Skeletal muscle tissue (tissue), 4 donors: ENCODE results near the gene CFAP410. TPM values are rescaled to one million over a fixed set of nuclear protein-coding genes. Genes with fewer than 3 reads are reported as not detected.
A peak's percentile ranks its signal among the peaks of the same experiment; 100 is the strongest.

ENCODE experiments used
- H3K27ac ChIP-seq: one replicate; pipeline ENCODE4 v1.7.0; 2013; ENCODE audit warnings: mild to moderate bottlenecking, low read depth, low read length, inconsistent platforms
- H3K27me3 ChIP-seq, 3 donors: one replicate each; pipeline ENCODE4 v1.7.0; 2013; ENCODE audit warnings: low read length in 3 of 3; ENCODE audit not compliant: control insufficient read depth in 3 of 3, insufficient read depth in 3 of 3
- H3K36me3 ChIP-seq, 3 donors: one replicate each; pipeline ENCODE4 v1.7.0; 2013; ENCODE audit warnings: low read length in 3 of 3; ENCODE audit not compliant: control insufficient read depth in 3 of 3, insufficient read depth in 3 of 3
- H3K4me1 ChIP-seq, 3 donors: one replicate each; pipeline ENCODE4 v1.7.0; 2013; ENCODE audit warnings: low read length in 3 of 3, mild to moderate bottlenecking in 3 of 3; ENCODE audit not compliant: control insufficient read depth in 3 of 3, insufficient read depth in 3 of 3
- H3K4me3 ChIP-seq, 3 donors: one replicate each; pipeline ENCODE4 v1.7.0; 2013; ENCODE audit warnings: low read length in 3 of 3
- H3K9ac ChIP-seq, 3 donors: one replicate each; pipeline ENCODE4 v1.7.0; 2013; ENCODE audit warnings: low read length in 3 of 3, mild to moderate bottlenecking in 3 of 3, moderate library complexity in 2 of 3, low read depth in 1 of 3
- H3K9me3 ChIP-seq, 3 donors: one replicate each; pipeline ENCODE4 v1.7.0; 2013; ENCODE audit warnings: low read length in 3 of 3; ENCODE audit not compliant: control insufficient read depth in 3 of 3
- total RNA-seq: library from RNA; depleted of rRNA; stranded (reverse); fragments of >200 nt; gene quantifications from one replicate; pipeline ENCODE4 v1.2.3, GENCODE V29; 2014
- donor health status: Osteomylitis.

CFAP410 gene
- total RNA-seq, 1 donor from 2014 or later = 11.0 TPM

- Histone ChIP-seq H3K27me3 (peaks cover 9 to 22% (median 18%) of the 10 kb centered on the region in 3 donors), H3K4me1 (no peaks in the 10 kb centered on the region), H3K27ac (no peak overlapping the region), H3K4me3 (no peak overlapping the region), H3K9me3 (peaks cover 0 to 2% (median 0%) of the 10 kb centered on the region in 3 donors), H3K9ac (no peak overlapping the region), H3K36me3 (no peaks in the 10 kb centered on the region)
Measured at GRCh38 chr21:44360159-44360558, 21.0 kb upstream of the CFAP410 start.

- no peak overlapping the region for H3K9ac ChIP-seq
- H3K4me1 ChIP-seq = peaks cover 0 to 5% (median 3%) of the 10 kb centered on the region in 3 donors
- peaks cover 0 to 2% (median 0%) of the 10 kb centered on the region in 3 donors for H3K9me3 ChIP-seq
- no peak overlapping the region for H3K27ac ChIP-seq
- H3K4me3 ChIP-seq = no peak overlapping the region
- no peaks in the 10 kb centered on the region for H3K36me3 ChIP-seq
- peaks cover 10 to 22% (median 19%) of the 10 kb centered on the region in 3 donors for H3K27me3 ChIP-seq
Measured at GRCh38 chr21:44359396-44359795, 20.2 kb upstream of the CFAP410 start.

- Histone ChIP-seq H3K9ac (no peak overlapping the region), H3K4me1 (peaks cover 0 to 11% (median 5%) of the 10 kb centered on the region in 3 donors), H3K36me3 (no peaks in the 10 kb centered on the region), H3K27me3 (peaks cover 21 to 27% (median 25%) of the 10 kb centered on the region in 3 donors), H3K4me3 (no peak overlapping the region), H3K9me3 (no peaks in the 10 kb centered on the region), H3K27ac (no peak overlapping the region)
Measured at GRCh38 chr21:44357064-44357837, 18.1 kb upstream of the CFAP410 start.

GRCh38 chr21:44356636-44357035 is 17.4 kb upstream of the CFAP410 start:
- Histone ChIP-seq H3K4me1 (peaks cover 0 to 11% (median 5%) of the 10 kb centered on the region in 3 donors), H3K9me3 (no peaks in the 10 kb centered on the region), H3K27ac (no peak overlapping the region), H3K9ac (no peak overlapping the region), H3K36me3 (no peaks in the 10 kb centered on the region), H3K27me3 (peaks cover 27 to 34% (median 29%) of the 10 kb centered on the region in 3 donors), H3K4me3 (no peak overlapping the region)

GRCh38 chr21:44356160-44356559 is 17.0 kb upstream of the CFAP410 start:
- Histone ChIP-seq H3K9me3 (no peaks in the 10 kb centered on the region), H3K9ac (no peak overlapping the region), H3K36me3 (no peaks in the 10 kb centered on the region), H3K4me3 (no peak overlapping the region), H3K27me3 (peaks cover 32 to 38% (median 34%) of the 10 kb centered on the region in 3 donors), H3K4me1 (peaks cover 0 to 11% (median 5%) of the 10 kb centered on the region in 3 donors), H3K27ac (no peak overlapping the region)

- Histone ChIP-seq H3K27me3 (peaks cover 36 to 42% (median 37%) of the 10 kb centered on the region in 3 donors), H3K27ac (no peak overlapping the region), H3K4me3 (no peak overlapping the region), H3K4me1 (peaks cover 0 to 11% (median 5%) of the 10 kb centered on the region in 3 donors), H3K9me3 (no peaks in the 10 kb centered on the region), H3K36me3 (no peaks in the 10 kb centered on the region), H3K9ac (no peak overlapping the region)
Measured at GRCh38 chr21:44354775-44355771, 15.9 kb upstream of the CFAP410 start.

- Histone ChIP-seq H3K27me3 (peaks cover 44 to 52% (median 44%) of the 10 kb centered on the region in 3 donors), H3K4me3 (peak overlapping the region; percentile 8 to 48 (median 29)), H3K4me1 (peaks cover 0 to 11% (median 5%) of the 10 kb centered on the region in 3 donors), H3K27ac (peak overlapping the region; percentile 57), H3K36me3 (no peaks in the 10 kb centered on the region), H3K9ac (peak overlapping the region in 1 of 3 donors; percentile 25), H3K9me3 (no peaks in the 10 kb centered on the region)
Measured at GRCh38 chr21:44354001-44354405, 14.8 kb upstream of the CFAP410 start.

- peaks cover 0 to 11% (median 5%) of the 10 kb centered on the region in 3 donors for H3K4me1 ChIP-seq
- peak within 1 kb of the TSS in 1 of 3 donors; percentile 25 for H3K9ac ChIP-seq
- no peaks in the 10 kb centered on the region for H3K9me3 ChIP-seq
- H3K36me3 ChIP-seq = no peaks in the 10 kb centered on the region
- H3K4me3 ChIP-seq = peak within 1 kb of the TSS; percentile 8 to 48 (median 29)
- H3K27me3 ChIP-seq = peaks cover 50 to 54% (median 50%) of the 10 kb centered on the region in 3 donors
- peak within 1 kb of the TSS; percentile 57 for H3K27ac ChIP-seq
Measured at GRCh38 chr21:44353191-44353970, 14.2 kb upstream of the CFAP410 start, which contains the start of gene TRPM2. TRPM2 (plus strand) TSS chr21:44353621; CDS start chr21:44353701, 80 bp downstream.

GRCh38 chr21:44352253-44352860 is 13.2 kb upstream of the CFAP410 start:
- no peak overlapping the region for H3K9ac ChIP-seq
- H3K4me1 ChIP-seq = peaks cover 0 to 11% (median 5%) of the 10 kb centered on the region in 3 donors
- H3K36me3 ChIP-seq = no peaks in the 10 kb centered on the region
- peak overlapping the region; percentile 57 for H3K27ac ChIP-seq
- no peak overlapping the region for H3K4me3 ChIP-seq
- H3K9me3 ChIP-seq = no peaks in the 10 kb centered on the region
- peaks cover 50 to 56% (median 50%) of the 10 kb centered on the region in 3 donors for H3K27me3 ChIP-seq
